GM12891 (cell line): Measurements from ENCODE around the gene PAPOLA.

Experiments
- PAX5 ChIP-seq: IDR thresholded peaks from 2 replicates; pipeline ENCODE4 v1.6.1; 2011; ENCODE audit warnings: low read length, moderate library complexity, mild to moderate bottlenecking; ENCODE audit not compliant: insufficient read depth, severe bottlenecking
- POLR2A ChIP-seq: IDR thresholded peaks from 2 replicates; pipeline ENCODE4 v1.6.1; 2011; ENCODE audit warnings: low read depth, low read length, control low read depth
- POLR2AphosphoS5 ChIP-seq: IDR thresholded peaks from 2 replicates; pipeline ENCODE4 v1.6.1; 2011; ENCODE audit warnings: low read depth, low read length, control low read depth
- POU2F2 ChIP-seq: IDR thresholded peaks from 2 replicates; pipeline ENCODE4 v1.6.1; 2011; ENCODE audit warnings: low read depth, mild to moderate bottlenecking, control low read depth, low read length, moderate library complexity
- SPI1 ChIP-seq: IDR thresholded peaks from 2 replicates; pipeline ENCODE4 v1.6.1; 2011; ENCODE audit warnings: low read depth, low read length, control low read depth
- TAF1 ChIP-seq: IDR thresholded peaks from 2 replicates; pipeline ENCODE4 v1.6.1; 2011; ENCODE audit warnings: low read depth, low read length, control low read depth

DNA sequence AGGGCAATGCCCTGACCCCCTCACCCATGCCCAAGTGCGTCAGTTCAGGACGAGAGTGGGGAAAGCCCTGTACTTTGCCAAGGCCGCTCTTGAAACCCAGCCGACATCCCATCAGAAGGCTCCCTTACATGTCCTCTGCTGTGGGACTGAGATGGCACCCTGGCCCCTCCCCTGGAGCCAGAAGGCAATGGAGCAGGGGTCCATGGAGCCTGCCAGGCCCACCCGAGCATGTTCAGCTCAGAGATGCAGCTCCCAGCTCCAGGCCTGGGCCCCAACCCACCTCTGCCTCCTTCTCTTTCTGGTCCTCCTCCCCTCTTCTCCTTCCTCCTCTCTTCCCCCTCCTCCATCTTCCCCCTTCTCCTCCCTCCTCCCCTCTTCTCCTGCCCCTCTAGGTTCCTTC, 95.5 kb downstream of the PAPOLA start:
- TF ChIP-seq POLR2AphosphoS5: no peak
- no peak for TF ChIP-seq POLR2A
- no peak for TF ChIP-seq TAF1
- TF ChIP-seq SPI1: no peak
- no peak for TF ChIP-seq POU2F2
- TF ChIP-seq PAX5: no peak
